A673 (cell line): ENCODE results near the gene PRR30.

Source experiments
- CTCF ChIP-seq: fragments of 300-800, 200-600 bp; sonication (generic); conservative IDR thresholded peaks from 2 replicates; pipeline ENCODE4 v1.5.1; 2017; ENCODE audit warnings: low read depth, mild to moderate bottlenecking, antibody characterized with exemption, low read length, moderate library complexity, mixed read lengths
- EZH2 ChIP-seq: fragments of 200-600 bp; sonication (generic); IDR thresholded peaks from 2 replicates; pipeline ENCODE4 v1.6.1; 2017; ENCODE audit warnings: borderline replicate concordance, low read depth, mild to moderate bottlenecking, mixed read lengths, antibody characterized with exemption, low read length; ENCODE audit not compliant: poor library complexity, severe bottlenecking

DNA sequence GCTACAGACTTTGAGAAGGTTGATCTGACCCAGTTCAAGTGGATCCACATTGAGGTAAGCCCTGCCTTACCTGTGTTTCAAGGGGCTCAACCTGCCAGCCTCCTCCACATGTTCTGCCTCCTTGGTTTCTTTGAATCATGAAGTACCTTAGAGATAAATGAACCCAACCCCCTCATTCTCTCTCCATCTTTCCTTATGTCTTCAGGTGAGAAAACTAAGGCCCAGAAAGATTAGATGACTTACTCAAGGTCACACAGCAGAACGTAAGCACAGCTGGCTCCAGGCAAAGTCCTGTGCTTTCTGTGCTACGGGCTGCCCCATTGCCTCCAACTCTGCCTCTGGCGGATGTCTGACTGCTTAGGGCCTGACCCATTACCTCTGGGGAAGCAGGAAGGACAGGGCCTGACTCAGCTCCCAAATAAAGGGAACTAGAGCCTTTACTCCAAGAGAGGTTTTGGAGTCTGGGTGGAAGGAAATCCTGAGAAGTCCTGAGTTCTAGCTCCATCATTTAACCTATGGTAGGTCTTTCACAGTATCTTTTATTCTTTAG lies 42.4 kb downstream of the PRR30 start:
- TF ChIP-seq CTCF (no peak), EZH2 (no peak)
